PC-9 (cell line): ENCODE results near the gene HPRT1.

Source experiments
- EZH2 ChIP-seq: fragments of 200-600 bp; sonication (generic); IDR thresholded peaks from 2 replicates; pipeline ENCODE4 v1.8.0; 2017; ENCODE audit warnings: antibody characterized with exemption, low read depth
- TF ChIP-seq, protein P1 (sequence below): fragments of 200-600 bp; sonication (generic); conservative IDR thresholded peaks from 2 replicates; pipeline ENCODE4 v1.6.1; 2017; ENCODE audit warnings: mixed run types, antibody characterized with exemption, mild to moderate bottlenecking, moderate library complexity

DNA sequence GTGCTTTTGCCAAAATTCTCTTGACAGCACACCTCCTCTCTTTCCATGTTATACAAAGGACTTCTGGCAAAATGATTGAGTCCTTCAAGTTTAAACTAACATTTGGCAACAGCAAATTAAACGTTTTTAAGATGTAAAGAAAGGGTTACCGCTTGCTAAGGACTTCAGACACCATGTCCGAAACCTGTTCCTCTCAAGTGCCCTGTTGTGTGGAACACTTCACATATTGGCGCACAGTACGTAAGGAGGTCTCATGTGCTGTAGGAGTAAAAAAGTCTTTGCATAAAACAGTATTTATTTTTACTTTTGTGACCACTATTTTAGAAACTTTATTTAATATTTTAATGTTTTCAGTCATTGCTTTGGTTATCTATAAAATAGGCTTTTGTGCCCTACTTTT lies 33.7 kb upstream of the HPRT1 start:
- TF ChIP-seq, protein P1, sequence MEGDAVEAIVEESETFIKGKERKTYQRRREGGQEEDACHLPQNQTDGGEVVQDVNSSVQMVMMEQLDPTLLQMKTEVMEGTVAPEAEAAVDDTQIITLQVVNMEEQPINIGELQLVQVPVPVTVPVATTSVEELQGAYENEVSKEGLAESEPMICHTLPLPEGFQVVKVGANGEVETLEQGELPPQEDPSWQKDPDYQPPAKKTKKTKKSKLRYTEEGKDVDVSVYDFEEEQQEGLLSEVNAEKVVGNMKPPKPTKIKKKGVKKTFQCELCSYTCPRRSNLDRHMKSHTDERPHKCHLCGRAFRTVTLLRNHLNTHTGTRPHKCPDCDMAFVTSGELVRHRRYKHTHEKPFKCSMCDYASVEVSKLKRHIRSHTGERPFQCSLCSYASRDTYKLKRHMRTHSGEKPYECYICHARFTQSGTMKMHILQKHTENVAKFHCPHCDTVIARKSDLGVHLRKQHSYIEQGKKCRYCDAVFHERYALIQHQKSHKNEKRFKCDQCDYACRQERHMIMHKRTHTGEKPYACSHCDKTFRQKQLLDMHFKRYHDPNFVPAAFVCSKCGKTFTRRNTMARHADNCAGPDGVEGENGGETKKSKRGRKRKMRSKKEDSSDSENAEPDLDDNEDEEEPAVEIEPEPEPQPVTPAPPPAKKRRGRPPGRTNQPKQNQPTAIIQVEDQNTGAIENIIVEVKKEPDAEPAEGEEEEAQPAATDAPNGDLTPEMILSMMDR, result no peak
- no peak for TF ChIP-seq EZH2
